ENCODE results near the gene CAPRIN2.

Gene CAPRIN2

DNA sequence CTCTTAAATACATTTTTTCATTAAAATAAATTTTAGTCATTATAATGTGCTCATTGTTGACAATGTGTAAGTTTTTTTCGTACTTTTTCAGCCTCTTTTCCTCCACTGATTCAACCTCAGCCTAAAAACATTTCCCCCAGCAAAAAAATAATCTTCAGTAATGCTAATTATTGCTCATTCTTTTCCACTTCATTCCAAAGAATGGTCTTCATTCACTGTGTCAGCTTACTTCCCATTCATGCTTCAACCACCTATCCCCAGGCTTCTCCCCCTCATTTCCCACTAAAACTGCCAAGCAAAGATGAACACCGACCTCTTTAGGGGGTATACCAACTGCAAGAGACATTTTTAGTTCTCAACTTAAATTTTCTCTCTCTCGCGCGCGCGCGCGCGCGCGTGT lies 56.4 kb downstream of the CAPRIN2 start:
- DNase-seq: no peak

DNA sequence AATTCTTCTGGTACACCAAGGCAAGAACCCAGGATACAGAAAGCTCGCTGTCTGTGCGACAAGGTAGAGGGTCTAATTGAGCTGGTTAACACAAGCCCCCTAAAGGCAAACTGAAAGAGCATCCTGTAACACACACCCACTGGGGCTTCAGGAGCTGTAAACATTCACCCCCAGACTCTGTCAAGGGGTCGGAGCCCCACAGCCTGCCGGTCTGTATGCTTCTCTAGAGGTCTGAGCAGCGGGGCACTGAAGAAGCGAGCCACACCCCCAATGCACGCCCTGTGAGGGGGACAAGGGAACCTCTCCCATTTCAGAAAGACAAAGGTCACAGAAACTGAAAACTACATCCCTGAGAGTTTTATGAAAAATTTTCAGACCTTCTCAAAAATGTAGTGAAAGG lies 57.8 kb downstream of the CAPRIN2 start:
- DNase-seq: no peak

DNA sequence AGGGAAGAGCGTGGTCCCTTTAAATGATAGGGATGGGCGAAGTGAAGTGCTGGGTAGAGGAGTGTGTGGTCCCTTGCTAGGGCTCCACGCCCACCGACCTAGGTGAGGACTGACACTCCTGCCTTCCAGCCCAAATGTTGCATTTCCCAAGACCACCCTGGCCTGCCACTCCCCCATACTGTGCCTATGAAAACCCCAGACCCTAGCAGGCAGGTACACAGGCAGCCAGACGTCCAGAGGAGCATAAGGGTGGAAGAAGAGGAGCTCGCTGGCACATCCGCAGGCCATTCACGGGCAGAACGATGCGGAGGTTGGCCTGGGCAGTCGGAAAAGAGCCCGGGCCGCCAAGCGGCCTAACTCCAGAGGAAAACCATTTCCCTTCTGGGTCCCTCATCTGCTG lies 58.3 kb downstream of the CAPRIN2 start:
- DNase-seq: no peak

DNA sequence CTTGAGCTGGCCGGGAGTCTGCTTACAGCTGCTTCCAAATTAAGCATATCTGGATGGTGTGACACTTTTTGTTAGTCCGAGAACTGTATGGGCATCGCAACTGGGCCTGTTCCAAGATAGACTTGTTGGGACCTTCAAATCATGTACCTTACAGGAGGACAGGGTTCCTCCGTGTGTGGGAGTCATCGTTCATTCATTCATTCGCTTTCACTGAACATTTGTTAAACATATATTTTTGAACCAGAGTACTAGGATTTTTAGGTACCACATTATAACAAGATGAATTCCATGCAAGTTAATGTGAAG lies 58.7 kb downstream of the CAPRIN2 start:
- no peak for DNase-seq

DNA sequence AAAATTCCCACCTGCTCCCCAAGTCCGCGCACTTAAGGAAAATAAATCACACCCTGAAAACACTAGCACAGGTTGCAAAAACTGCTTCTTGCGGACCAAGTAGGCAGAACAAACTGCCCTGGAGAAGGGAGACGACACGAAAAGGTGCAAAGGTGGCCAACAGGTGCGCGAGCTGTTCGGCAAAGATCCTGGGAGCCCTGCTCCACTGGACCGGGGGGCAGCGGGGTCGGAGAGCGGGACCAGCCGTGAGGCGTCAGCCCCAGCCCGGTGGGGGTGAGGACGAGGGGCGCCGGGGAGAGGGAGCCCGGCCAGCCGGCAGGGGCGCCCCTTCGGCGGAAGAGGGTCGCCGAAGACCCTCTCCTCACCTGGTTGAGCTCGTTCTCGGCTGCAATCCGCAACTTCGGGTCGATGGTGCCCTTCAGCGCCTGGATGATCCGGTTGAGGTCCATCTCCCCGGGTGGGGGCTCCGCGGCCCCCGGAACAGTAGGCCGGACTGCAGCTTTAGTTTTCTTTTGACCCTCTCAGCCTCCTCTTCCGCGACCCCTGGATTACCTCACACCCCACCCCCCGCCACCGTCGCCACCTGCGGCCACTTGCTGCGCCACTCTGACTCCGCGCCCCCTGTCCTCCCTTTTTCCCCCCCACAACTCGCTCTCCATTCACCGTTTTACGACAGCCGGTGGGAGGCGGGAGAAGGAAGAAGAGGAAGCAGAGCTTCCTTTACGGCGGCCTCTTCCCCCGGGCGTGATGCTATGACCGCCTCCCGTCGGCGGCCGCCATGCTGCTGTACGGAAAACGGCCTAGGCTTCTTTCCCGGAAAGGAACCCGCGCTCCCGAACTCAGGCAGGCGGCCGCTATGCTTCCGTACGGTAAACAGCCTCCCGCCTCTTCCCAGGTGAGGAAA lies 59.3 kb downstream of the CAPRIN2 start, which contains the start of gene IPO8:
Gene IPO8 (minus strand): TSS at position 671 of the 904 bp plus-strand sequence. CDS start 222 bp downstream, at position 449.
- DNase-seq: peak; percentile 82

DNA sequence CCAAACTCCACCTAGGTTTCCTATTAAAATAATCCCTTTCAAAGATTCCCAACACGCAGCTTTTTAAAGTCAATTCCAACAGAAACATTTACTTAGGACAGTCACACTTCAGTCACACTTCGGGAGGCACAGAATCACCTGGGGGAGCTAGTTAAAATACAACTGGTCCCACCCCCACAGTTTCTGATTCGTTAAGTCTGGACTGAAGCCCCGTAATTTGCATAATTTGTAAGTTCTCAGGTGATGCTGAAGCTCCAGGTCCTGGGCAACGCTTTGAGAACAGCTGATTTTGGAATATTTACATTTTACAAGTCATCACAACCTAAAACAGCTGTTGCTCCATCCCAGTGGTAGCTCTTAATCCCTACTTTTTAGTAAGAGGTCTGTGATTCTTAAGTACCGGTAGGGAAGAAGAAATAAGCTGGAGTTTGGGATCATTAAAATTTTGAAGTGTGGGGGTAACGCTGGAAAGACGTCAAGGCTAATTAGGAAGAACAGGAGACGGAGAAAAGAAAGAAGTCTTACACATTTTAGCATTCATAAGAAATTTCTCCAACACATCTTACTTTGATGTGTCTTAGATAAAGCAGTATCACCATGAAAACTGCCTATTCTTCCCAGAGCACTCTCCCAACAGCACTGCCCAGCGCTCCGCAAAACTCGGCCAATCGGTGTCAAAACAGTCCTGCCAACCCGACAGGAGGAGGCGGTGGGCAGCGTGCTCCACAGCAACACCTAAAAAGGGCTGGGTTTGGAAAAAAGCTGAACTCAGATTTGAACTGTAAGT lies 60.1 kb downstream of the CAPRIN2 start:
- no peak for DNase-seq

DNA sequence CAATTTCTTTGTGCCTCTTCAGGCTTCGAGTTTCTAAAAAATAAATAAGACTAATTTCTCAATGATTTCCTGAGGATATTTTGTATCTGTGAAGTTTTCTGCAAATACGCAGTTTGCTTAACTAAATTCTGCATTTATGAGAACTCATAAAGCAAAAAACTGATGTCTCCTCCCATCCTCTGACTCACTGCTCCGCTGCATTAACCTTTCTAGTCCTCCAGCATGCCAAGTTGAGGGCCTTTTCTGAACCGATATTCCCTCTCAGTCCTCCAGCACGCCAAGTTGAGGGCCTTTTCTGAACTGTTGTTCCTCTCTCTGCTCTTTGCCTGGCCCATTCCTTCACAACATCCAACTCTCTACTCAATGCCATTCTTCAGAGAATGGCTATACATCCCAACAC lies 62.3 kb downstream of the CAPRIN2 start:
- no peak for DNase-seq

DNA sequence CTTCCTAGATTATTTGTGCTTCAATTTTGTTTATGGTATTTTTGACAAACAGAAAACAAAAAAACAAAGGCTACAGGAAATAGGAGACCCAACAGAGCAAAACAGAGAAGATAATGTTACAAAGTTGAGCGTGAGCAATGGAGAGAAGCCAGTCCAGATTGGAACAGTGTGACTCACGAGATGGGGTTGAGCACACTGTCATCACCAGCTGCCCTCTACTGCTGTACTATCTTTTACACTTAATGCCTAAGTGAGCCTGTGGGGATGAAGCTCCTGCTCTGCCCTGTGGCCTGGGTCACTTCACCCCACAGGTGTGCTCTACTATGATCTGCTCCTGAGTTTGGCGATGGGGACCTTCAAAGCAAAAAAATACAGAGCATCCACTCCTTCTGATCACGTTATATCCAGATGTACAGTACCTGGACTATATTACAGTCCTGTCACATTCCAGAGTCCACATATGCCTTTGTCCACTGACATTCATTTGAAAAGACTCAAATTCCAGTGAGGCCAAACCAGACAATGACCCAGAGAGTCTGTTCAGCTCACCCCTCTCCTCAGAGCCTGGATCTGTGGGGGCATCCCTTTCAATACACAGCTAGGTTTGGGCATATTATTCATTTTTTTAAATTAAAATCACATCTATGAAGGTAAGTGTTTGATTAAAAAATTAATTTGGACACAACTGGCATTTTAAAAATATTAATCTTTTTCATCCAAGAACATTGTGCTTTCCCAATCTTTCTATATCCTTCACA lies 63.5 kb downstream of the CAPRIN2 start:
- DNase-seq: peak; percentile 38

DNA sequence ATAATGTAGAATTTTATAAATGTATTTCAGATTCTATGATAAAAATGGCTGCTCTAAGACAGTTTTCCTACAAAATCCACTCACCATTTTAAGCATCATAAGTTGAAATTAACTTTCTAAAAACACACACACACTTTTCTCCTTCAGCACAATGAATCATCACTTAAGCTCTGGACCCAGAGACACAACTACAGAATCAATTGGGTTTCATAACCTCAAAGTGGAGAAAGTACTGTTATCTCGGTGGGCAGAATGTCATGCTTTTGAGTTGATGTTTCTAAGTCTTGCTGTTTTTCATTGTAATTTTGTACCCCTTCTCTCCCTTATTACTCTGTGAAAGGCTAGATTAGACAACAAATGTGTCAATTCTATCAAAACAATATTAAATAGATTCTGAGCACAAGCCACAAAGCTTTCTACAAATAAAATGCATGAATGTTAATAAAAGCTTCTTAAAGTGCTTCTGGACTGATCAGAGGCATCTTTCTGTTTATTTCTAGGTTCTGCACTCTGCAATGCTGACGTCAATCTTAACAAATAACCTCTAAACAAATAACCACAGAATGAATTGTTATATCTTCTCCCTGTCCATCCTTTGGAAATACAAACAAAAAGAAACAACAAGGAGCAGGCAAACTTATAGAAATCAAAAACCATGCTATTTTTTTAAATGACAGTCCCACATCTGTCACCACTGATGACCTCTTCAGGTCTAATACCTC lies 67.3 kb downstream of the CAPRIN2 start:
- DNase-seq: no peak

DNA sequence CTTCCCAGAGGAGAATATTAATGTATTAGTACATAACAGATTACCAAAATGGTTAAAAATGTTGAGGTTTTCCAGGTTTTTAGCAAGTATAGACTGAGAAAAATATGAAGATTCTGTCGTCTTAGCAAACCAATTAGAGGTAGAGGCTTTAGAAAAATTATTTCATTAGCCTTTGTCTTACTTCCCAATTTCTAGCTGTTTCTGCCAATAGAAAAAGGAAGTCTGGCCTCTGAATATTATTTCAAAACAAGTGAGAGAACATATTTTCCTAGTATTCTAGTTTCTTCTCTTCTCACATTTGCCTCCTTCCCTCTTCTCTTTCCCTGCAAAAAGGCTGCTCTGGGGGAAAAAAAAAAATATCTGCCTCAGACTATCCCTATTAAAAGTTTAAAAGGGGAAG lies 75.5 kb downstream of the CAPRIN2 start:
- DNase-seq: no peak

DNA sequence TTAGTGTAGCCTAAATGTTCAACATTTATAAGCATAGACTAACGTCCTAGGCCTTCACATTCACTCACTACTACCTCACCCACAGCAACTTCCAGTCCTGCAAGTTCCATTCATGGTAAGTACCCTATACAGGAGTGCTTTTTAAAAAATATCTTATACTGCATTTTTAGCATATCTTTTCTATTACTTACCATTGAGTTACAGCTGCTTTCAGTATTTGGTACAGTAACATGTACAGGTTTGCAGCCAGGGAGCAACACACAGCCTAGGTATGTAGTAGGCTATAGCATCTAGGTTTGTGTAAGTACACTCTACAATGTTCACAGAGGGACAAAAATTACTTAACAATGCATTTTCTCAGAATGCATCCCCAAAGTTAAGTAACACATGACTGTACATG lies 76.5 kb downstream of the CAPRIN2 start:
- no peak for DNase-seq

DNA sequence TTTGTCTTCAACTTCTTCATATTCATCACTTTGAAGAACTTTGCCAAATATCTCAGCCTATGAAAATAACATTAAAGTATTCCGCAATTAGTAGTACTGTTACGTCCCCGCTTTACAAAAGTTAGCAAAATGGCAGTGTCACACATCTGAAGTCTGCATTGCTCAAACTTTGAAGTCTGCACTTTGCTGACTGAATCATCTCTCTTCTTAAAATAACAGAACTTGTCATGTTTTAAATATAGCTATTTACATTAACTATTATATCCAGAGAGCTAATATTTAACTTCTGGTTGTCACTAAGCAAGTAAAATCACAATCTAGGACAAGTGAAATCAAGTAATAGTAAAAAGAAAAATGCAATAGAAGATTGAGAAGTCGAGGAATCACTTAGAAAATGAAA lies 93.5 kb downstream of the CAPRIN2 start:
- no peak for DNase-seq
